SKM-1 (cell line): Measurements from ENCODE around the gene NOP9.

Experiments
- DNase-seq: peaks from one replicate; lab custom pipeline; 2025; ENCODE audit not compliant: unreplicated experiment; lab: John Stamatoyannopoulos, UW

Gene NOP9

DNA sequence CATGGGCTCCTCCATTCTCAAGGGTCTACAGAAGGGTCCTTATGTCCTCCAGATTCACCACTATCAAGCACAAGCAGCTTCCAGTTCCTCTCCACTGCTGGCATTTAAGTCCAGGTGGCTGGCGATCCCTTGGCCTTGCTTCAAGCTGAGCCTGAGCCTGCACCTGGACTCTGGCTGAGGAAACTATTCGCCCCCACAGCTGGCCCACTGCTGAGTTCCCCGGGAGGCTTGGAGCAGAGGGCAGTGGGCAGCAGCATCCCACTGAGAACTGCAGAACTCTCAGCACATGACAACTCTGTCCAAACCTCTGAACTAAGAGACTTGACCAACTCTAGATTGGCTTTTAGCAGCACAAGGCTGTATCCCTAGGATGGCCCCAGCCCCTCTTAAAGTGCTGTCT lies 16.9 kb upstream of the NOP9 start:
- no peak for DNase-seq

DNA sequence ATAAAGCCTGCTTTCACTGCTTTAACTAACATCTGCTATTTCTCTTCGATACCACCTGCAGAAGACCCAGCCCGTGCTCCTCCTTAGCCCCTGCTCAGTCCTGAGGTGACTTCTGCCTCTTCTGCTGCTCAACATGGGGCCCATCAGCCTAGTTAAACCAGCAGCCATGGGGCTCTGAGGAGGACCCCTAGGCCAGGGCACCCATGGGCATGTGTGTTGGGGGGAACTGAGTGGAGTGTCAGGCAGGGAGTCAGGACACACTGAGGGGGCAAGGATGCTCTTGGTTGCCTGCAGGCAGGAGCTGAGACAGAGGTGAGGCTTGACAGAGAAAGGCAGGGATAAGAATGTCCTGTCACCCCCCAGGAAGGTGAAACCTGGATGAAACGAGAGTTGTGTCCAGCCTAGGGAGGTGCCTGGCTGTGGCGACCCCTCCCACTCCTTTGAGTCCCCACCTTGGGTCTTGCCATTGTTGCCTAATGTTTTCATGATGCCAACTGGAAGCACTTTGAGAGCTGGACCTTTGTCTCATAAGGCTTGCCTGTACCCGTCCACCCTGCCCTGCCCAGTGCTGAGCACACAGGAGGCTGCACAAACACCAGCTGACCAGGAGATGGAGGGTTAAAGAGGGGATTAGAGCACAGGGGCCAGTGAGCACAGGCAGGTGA lies 15.7 kb upstream of the NOP9 start:
- DNase-seq = no peak

DNA sequence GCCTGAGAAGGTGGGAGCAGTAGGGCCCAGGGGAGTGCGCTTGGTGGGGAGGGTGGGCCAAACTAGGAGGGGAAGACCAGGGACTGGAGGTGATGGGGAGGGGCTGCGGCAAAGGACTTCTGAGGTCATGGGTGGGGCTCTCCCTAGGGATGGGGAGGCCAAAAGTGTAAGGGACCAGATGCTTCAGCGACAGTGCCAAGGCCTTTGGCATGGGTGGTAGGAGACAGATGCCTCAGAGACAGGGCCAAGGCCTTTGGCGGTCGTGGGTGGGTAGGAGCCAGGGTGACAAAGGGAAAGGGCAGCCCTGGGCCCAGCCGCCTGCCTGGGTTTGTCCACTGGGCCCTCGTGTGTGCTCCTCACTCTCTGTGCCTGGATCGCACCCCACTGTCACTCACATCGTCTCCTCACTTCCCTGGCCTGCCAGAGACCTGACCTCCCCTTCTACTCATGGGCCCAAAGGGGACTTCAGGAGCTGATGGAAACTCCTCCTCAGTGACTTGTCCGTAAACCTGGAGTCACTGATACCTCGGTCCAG lies 15.1 kb upstream of the NOP9 start:
- no peak for DNase-seq

DNA sequence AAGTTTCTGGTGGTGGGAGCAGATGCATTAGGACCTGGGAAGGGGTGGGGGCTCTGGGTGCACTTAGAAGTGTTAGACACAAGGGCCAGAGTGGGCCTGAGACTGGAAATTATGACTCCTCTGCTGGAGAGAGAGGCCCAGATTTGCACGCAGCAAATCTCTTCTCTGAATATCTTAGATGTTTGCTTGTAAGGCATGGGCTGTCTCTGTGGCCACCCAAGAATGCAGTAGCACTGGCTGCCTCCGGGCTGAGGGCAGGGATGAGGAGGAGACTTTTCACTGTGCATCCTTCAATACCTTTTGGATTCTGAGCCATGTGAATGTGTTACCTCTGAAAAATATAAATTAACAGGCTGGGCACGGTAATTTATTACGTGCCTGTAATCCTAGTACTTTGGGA lies 14.3 kb upstream of the NOP9 start:
- DNase-seq = no peak

DNA sequence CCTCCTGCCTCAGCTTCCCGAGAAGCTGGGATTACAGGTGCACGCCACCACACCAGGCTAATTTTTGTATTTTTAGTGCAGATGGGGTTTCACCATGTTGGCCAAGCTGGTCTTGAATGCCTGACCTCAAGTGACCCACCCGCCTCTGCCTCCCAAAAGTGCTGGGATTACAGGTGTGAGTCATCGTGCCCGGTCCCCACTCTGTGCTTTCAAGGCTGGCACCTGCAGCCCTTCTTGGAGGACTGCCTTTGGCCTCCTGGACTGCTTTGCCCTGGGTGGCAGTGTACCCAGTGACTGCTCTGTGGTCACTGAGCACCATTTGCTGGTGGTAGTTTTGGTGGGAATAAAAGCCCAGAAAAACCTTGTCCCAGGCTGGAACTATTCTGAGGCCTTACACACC lies 12.7 kb upstream of the NOP9 start:
- DNase-seq = no peak

DNA sequence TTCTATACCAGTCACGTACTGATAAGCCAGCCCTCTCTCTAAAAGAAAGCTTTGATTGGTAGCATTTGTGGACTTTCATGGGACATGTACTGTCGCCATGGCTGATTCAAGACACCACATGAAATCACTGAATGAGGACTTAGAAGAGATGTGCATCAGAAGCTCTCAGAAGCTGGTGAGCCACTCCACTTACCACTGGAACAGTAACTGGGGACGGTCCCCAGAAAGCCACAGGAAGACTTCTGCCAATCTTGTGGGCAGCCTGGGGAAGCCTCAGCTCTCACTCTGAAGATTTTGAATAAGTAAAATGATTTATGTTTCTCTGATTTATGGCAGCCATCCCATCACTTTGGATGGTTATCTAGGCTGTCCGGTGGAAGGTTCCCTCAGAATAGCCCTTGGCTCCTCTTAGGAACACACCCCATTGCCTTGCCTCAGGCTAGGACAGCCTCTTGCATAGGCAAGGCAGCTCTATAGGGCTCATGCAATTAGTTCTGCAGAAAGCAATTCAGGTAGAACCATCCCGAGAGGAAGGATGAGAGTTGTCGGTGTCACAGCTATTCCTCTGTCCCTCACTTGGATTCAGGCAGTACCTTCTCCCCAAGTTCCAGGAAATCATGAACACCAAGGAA lies 9.9 kb upstream of the NOP9 start:
- no peak for DNase-seq

DNA sequence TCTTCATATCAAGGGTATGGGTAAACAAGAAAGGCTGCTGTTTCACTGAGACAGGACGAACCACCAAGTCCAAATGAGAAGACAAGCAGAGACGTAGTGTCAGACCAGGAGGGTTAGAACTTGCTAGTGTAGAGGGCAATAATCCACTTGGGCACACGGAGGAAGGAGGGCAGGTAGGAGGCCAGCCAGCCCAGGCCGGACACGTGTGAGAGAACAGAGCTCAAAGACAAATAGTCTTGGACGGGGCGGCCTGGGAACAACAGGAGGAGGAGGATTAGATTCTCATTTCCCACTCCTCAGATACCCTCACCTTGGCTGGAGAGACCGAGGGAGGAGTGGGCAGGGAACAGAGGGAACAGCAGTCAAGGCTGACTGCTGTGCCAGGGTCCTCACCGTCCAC lies 8.9 kb upstream of the NOP9 start:
- DNase-seq = no peak

DNA sequence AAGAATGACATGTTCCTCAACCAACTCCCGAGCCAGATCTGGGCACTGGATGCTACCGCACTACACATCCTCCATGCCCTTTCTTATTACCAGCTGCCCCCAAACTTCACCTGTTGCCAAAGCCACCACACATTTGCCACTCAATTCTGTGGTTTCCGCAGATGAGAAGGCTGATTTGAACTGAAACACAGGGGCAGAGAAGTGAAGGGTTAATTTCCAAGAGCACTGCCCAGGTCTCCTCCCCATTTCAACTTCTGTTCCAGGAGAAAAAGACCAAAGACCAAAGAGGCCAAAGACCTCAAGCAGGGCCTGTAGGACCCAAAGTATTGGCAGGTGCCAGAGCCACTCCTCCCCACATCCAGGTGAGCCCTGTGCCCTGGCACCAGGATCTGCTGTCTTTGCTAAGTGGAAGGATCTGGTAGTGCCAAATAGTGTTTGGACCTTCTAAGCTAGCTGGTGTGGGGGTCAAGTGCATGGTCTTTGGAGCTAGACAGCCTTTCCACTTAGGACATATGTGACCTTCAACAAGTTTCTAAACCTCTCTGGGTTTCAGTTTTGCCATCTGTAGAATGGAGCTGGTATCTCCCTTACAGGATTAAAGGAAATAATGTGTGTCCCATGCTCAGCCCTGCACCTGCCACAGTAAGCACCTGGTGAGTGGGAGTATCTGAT lies 8.1 kb upstream of the NOP9 start:
- DNase-seq = no peak

DNA sequence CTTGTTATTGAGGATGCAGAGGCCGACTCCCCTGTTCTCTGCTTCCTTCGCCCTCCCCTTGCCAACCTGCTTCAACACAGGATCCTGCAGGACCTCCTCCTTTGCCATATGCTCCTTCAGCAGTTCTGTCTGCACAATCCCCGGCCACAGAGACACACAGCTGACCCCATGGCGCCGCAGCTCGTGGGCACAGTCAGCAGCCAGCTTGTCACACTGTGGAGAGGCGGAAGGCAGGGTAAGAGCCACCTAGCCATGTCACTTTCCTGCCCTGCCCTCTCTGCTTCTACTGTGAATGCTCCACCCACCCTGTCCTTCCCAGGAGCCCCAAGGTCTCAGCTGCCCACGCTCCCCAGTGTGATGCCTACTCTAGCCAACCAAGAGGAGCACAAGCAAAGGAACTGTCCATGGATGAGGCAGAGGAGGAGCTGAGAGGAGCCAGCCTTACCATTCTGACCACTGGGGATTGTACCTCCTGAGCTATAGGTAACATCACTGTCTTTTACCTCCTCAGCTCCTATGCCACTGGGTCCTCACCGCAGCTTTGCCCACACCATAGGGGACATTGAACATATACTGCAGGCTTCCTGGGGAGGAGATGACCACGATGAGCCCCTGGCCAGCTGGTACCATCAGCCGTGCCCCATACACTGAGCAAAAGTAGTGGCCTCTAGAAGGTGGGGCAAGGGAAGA lies 7.4 kb upstream of the NOP9 start:
- no peak for DNase-seq

DNA sequence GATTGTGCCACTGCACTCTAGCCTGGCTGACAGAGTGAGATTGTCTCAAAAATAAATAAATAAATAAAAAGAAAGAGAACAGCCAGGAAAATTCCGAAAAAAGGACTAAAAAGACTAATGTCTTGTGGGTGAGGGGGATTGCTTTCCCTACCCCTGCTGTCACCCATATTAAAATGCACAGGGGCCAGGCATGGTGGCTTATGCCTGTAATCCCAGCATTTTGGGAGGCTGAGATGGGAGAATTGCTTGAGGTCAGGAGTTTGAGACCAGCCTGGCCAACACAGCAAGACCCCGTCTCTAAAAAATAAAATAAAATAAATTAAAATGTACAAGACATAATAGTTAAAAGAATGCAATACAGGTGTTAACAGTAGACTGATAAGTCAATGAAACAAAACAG lies 6.1 kb upstream of the NOP9 start:
- no peak for DNase-seq

DNA sequence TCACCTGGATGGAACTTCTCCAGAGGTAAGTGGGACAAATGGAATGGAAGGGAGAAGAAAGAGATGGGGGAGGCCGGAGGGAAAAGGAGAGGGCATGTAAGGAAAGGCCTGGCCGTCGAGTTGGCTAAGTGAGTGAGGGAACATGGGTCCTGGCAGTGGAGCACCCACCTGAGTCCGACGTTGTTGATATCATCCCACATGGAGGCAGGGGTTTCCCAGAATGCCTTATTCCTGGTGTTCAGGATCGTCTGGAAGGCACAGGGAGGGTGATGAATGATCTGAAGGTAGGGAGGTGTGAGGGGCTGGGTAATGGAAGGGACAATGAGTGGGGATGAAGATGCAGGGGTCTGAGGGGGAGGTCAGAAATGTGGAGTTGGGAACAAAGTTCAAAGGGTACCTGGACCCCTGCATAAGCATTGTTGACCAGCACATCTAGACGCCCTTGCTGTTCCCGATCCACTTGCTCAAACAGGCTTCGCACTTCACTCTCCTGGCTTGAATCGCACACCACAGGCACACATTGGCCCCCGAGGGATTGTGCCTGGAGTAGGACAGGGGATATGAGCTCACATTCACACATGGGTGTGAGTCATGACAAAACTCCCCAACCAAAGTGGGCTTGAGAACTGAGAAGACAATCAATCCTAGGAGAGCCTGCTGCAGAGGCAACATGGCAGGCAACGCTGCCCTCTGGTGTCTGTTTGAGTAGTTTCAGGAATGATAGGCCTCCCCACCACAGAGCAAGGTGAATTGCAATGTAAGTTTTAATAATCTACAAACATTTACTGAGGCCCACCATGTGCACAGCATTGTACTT lies 3.1 kb upstream of the NOP9 start:
- DNase-seq = no peak

DNA sequence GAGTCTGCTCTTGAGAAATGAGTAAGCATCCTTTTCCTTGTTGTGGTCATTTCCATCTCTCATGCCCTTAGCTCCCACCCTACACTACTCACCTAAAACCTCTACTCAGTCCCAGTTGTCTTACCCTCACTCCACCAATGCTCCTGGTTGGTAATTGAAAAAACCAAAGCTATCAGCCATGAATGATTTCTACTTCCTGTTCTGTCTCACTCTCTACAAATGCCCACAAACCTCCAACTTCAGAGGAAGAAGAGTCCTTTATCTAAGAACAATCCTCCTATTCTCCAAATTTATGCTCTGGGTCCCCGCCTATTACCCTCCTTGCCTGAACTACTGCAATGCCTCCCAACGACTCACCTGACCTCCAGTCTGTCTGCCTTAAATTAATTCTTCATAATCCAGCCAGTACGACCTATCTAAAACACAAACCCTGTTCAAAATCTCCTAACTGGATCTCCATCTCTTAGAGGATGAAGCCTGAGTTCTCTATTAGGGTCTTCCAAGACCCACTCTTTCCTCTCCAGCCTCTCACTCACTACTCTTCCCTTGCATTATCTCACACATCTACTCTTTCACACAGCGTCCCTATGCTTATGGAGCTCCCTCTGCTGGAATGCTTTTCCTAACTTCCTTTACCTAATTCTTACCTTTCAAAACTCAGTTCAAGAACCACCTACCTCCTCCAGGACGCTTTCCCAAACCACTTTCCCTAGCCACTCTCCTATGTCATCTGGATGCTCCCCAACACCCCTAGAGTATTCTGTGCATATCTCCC lies 2.3 kb upstream of the NOP9 start:
- no peak for DNase-seq

DNA sequence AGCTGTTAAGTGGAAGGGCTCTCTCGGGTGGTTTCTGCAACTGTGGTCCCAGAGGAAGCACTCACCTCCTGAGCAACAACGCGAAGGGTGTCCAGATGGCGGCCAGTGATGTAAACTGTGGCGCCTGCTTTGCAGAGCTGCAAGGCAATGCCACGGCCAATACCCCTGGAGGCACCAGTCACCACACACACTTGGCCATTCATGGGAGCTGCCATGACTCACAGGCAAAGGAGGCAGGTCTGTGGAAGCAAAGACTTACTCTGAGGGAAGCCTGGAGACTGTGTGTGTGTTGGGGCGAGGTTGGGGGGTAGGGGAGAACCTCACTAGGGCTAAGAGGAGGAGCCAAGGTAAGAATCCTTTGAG lies 777 bp upstream of the NOP9 start:
- DNase-seq = no peak

DNA sequence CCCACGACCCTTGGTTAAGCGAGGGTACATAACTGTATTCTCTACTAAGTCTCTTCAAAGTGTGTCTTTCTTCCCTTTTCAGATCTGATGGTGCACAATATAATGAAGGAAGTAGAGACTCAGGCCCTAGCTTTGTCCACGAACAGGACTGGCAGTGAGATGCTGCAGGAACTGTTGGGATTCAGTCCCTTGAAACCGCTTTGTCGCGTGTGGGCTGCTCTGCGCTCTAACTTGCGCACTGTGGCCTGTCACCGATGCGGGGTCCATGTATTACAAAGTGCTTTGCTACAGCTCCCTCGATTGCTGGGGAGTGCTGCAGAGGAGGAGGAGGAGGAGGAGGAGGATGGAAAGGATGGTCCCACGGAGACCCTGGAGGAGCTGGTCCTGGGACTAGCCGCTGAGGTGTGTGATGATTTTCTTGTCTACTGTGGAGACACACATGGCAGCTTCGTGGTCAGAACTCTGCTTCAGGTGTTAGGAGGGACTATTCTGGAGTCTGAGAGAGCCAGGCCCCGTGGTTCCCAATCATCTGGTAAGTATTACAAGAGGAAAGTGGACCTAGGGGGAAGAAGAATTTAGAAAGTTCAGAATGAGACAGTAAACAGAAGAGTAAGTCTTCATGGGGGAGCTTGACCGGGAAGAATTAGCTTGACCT lies 803 bp downstream of the NOP9 start:
- no peak for DNase-seq

DNA sequence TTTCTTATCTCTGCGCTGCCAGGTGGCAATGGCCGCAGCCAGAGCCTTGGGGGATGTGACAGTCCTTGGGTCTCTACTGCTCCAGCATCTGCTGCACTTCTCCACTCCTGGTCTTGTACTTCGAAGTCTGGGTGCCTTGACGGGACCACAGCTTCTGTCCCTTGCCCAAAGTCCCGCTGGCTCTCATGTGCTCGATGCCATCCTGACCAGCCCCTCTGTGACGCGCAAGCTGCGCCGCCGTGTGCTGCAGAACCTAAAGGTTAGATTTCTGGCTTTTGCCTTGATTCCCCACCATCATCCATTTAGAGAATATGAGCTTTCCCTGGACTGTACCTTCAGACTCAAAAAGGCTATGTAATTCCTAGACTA lies 4.4 kb downstream of the NOP9 start:
- DNase-seq = no peak

DNA sequence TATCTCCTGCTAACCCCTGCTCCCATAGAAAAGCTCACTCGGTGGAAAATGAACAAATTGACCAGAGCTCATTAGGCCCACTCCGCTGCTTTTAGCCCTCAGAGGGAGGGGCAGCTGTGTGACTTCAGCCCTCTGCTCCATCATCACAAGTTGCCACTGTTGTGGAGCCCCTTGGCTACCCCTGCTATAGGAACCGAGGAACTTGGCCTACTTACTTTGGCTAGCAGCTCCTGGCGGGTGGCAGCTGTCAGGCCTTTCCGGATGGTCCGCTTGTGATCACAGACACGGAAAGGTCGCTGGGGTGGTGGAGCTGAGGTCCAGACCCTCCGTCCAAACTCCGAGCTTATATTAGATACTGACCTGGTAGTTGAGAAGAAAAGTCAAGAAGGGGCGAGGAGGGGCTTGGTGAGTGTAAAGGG lies 7.5 kb downstream of the NOP9 start:
- DNase-seq = no peak

DNA sequence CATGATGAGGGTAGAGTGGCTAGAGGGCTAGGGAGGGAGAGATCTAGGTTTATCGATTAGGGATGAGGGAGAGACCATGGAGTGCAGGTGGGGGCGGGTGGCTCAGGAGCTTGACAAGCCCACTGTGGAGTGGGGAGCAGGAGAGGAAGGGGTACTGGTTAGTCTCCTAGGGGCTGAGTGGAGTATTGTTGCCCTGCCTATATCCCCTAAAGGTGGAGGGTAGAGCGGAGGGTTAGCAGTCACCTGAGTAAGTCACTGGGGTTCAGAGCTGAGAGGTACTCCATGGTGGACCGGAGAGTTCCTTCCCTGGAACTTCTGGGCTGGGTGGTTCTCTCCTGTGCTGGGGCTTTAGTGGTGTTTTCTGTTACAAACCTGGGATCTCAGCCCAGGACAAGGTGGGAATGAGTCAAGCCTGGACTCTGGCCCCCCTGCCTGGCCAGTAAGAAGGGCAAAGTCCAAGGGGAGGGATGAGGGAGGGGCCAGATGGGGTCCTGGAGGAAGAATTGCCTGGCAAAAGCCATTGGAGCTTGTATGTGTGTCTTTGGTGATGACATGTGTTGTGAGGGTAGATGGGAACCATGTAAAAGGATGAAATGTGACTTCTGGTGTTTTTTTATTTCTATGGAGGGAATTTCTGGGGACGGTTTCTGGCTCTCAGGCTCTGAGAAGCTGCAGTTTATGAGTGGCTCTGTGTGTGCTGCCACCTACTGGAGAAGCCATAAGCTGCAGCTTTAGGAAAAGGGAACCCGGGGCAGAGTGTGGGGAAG lies 8.1 kb downstream of the NOP9 start, which contains the start of gene CIDEB:
TSS of gene CIDEB (minus strand) at position 403 of the 767 bp plus-strand sequence. CDS start at position 284, 119 bp downstream.
- DNase-seq = no peak

DNA sequence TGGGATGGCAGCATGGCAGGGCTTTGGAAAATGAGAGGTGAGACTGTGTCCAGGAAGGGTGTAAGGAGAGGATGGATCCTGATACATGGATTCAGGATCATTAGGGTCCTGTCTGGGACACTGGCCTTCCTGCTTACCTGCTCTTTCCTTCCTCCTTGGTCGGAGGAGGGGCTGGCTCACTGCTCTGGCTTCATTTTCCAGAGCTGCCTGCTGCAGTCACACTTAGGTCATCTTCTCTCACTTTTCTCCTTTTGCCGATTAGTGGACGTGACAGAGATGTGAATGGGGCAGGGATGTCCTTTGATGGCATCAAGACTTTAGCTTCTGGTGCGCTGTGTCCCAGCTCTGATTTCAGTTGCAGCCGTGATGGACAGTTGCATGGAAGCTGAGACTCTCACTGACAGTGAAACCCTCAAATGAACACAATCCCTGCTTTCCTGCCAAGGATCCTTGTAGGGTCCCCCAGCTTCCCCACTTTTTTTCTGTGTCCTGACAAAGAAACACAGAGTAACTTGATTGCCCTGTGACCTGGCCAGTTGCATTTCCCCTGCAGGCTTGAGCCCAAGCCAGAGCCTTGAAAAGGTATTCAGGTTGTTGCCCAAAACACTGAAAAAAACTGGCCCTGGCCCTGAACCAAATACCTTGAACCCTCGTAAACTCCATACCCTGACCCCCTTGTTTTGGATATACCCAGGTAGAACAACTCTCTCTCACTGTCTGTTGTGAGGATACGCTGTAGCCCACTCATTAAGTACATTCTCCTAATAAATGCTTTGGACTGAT lies 8.9 kb downstream of the NOP9 start:
- DNase-seq = no peak
